OCI-LY7 (cell line): ENCODE measurements around the gene CNTNAP4. TPM values are rescaled to one million over a fixed set of nuclear protein-coding genes. Genes with fewer than 3 reads are reported as not detected.

Source experiments
- BruUV-seq: library from RNA; stranded (reverse); fragments of 400-500 nt; replicated peaks from 2 replicates; lab custom pipeline; 2021; lab: Mats Ljungman, UMichigan
- CTCF ChIA-PET: fragments of 300-600 bp; sonication (Branson Sonifier 250); formaldehyde crosslinking; loops from one replicate; lab custom pipeline; 2022; ENCODE audit warnings: antibody characterized with exemption; ENCODE audit not compliant: unreplicated experiment; lab: Charles Lee
- POLR2A ChIA-PET: fragments of 300-600 bp; sonication (Branson Sonifier 250); formaldehyde crosslinking; loops from one replicate; lab custom pipeline; 2022; ENCODE audit warnings: antibody characterized with exemption; lab: Charles Lee
- DNase-seq: peaks from one replicate; pipeline ENCODE4 v3.0.0-alpha.2; 2015; ENCODE audit warnings: low spot score
- H2AFZ ChIP-seq: fragments of 200-600 bp; sonication (generic), shearing (Covaris generic); 2 replicates; pipeline ENCODE4 v1.6.1; 2014; ENCODE audit warnings: mild to moderate bottlenecking, antibody characterized with exemption, low read length, moderate library complexity
- H3K27ac ChIP-seq: fragments of 200-600 bp; sonication (generic); 2 replicates; pipeline ENCODE4 v1.5.1; 2014; ENCODE audit warnings: mixed run types, low read depth, mild to moderate bottlenecking, moderate library complexity, low read length, inconsistent platforms; ENCODE audit not compliant: poor library complexity, severe bottlenecking
- H3K36me3 ChIP-seq: fragments of 200-600 bp; sonication (generic); 2 replicates; pipeline ENCODE4 v1.6.1; 2014; ENCODE audit warnings: mild to moderate bottlenecking, antibody characterized with exemption, low read length, moderate library complexity, mixed read lengths; ENCODE audit not compliant: insufficient read depth
- H3K4me1 ChIP-seq: fragments of 200-600 bp; sonication (generic); 2 replicates; pipeline ENCODE4 v1.5.1; 2014; ENCODE audit warnings: mild to moderate bottlenecking, low read length; ENCODE audit not compliant: insufficient read depth, poor library complexity, severe bottlenecking
- H3K4me2 ChIP-seq: fragments of 200-600 bp; sonication (generic); 2 replicates; pipeline ENCODE4 v1.6.1; 2014; ENCODE audit warnings: mild to moderate bottlenecking, low read length
- H3K4me3 ChIP-seq: fragments of 200-600 bp; sonication (generic); 2 replicates; pipeline ENCODE4 v1.5.1; 2014; ENCODE audit warnings: mild to moderate bottlenecking, low read depth, low read length; ENCODE audit not compliant: poor library complexity, severe bottlenecking
- H3K79me2 ChIP-seq: fragments of 200-600 bp; sonication (generic); 2 replicates; pipeline ENCODE4 v1.6.1; 2016; ENCODE audit warnings: low read depth, mild to moderate bottlenecking, low read length, moderate library complexity, mixed read lengths; ENCODE audit not compliant: insufficient read depth
- H3K9me2 ChIP-seq: fragments of 200-600 bp; sonication (generic); 2 replicates; pipeline ENCODE4 v1.6.1; 2016; ENCODE audit warnings: mild to moderate bottlenecking, low read length, mixed read lengths; ENCODE audit not compliant: insufficient read depth
- H3K9me3 ChIP-seq: fragments of 200-600 bp; sonication (generic); 2 replicates; pipeline ENCODE4 v1.6.1; 2014; ENCODE audit warnings: mild to moderate bottlenecking, mixed run types, low read length, mixed read lengths
- H4K20me1 ChIP-seq: fragments of 200-600 bp; sonication (generic); 2 replicates; pipeline ENCODE4 v1.6.1; 2014; ENCODE audit warnings: mild to moderate bottlenecking, antibody characterized with exemption, low read length, moderate library complexity, mixed read lengths; ENCODE audit not compliant: insufficient read depth
- CTCF ChIP-seq: fragments of 200-600 bp; sonication (generic); conservative IDR thresholded peaks from 2 replicates; pipeline ENCODE4 v1.5.1; 2014; ENCODE audit warnings: mild to moderate bottlenecking, antibody characterized with exemption, low read length, moderate library complexity, mixed read lengths
- EZH2phosphoT487 ChIP-seq: fragments of 200-600 bp; sonication (generic); IDR thresholded peaks from 2 replicates; pipeline ENCODE4 v1.6.1; 2018; ENCODE audit warnings: low read depth, borderline replicate concordance, mild to moderate bottlenecking, mixed run types, antibody characterized with exemption, low read length, moderate library complexity, mixed read lengths
- intact Hi-C: fragments of 100-400 bp; cut with micrococcal nuclease; formaldehyde crosslinking; loops from one replicate; pipeline ENCODE4 v1.10.0; 2022; ENCODE audit not compliant: unreplicated experiment
- total RNA-seq, 2 experiments: library from RNA; depleted of rRNA in 1 of 2; stranded (reverse); fragments of >200 nt in 1 of 2; shearing (Covaris generic) in 1 of 2; gene quantifications; 2 replicates each; pipeline ENCODE4 v1.2.3, GENCODE V29; 2014 to 2022

The CNTNAP4 gene
- total RNA-seq, 2 experiments from 2014 or later, result not detected

GRCh38 chr16:76541070-76541469, 263.9 kb downstream of the CNTNAP4 start:
- H3K4me3 ChIP-seq, result no peak overlapping the region
- H3K27ac ChIP-seq, result no peak overlapping the region
- ChIA-PET POLR2A (no interaction called here), CTCF (no interaction called here)
- H3K9me3 ChIP-seq, result no peaks in the 10 kb centered on the region
- no peak overlapping the region for H3K4me2 ChIP-seq
- H3K4me1 ChIP-seq, result no peaks in the 10 kb centered on the region
- no peak overlapping the region for H2AFZ ChIP-seq
- H3K9me2 ChIP-seq, result no peaks in the 10 kb centered on the region
- BruUV-seq, result no TSS peak
- DNase-seq, result no peak
- H4K20me1 ChIP-seq, result no peaks in the 10 kb centered on the region
- no peak for TF ChIP-seq EZH2phosphoT487
- no peak for TF ChIP-seq CTCF
- intact Hi-C loops, result no loop called here
- no peaks in the 10 kb centered on the region for H3K36me3 ChIP-seq
- H3K79me2 ChIP-seq, result no peaks in the 10 kb centered on the region

DNA sequence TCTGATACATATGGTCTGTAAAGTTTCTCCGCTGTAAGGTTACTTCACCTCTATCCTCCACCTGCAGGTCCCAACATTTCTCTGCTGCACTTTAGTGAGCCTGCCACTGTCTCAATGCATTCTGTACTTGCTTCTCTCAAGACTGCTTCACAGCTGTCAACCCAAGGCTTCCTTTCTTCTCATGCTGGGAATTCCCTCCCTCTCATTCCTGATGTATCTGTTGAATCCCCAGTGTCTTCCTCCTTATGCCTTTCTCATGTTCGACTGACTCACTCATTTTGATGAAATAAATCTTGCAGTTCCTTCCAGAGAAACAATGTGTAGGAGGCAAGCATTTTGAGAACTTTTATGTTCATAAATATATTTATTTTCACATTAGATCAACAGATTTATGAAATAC, 288.3 kb downstream of the CNTNAP4 start:
- H3K4me2 ChIP-seq, result no peak overlapping the region
- H3K9me3 ChIP-seq, result no peaks in the 10 kb centered on the region
- intact Hi-C loops, result no loop called here
- no peak overlapping the region for H2AFZ ChIP-seq
- no TSS peak for BruUV-seq
- no peaks in the 10 kb centered on the region for H3K36me3 ChIP-seq
- H3K79me2 ChIP-seq, result no peaks in the 10 kb centered on the region
- CTCF ChIA-PET, result no interaction called here
- H3K4me1 ChIP-seq, result no peaks in the 10 kb centered on the region
- H3K4me3 ChIP-seq, result no peak overlapping the region
- POLR2A ChIA-PET, result no interaction called here
- TF ChIP-seq EZH2phosphoT487 (no peak), CTCF (no peak)
- no peak overlapping the region for H3K27ac ChIP-seq
- no peaks in the 10 kb centered on the region for H3K9me2 ChIP-seq
- no peaks in the 10 kb centered on the region for H4K20me1 ChIP-seq
- DNase-seq, result no peak

- BruUV-seq, result no TSS peak
Observed at GRCh38 chr16:76571755-76572154, 294.6 kb downstream of the CNTNAP4 start.

More at GRCh38 chr16:76571755-76572154, 294.6 kb downstream of the CNTNAP4 start:
- TF ChIP-seq CTCF (no peak), EZH2phosphoT487 (no peak)
- H4K20me1 ChIP-seq, result no peaks in the 10 kb centered on the region
- no peaks in the 10 kb centered on the region for H3K9me2 ChIP-seq
- H3K4me1 ChIP-seq, result no peaks in the 10 kb centered on the region
- DNase-seq, result no peak
- H3K79me2 ChIP-seq, result no peaks in the 10 kb centered on the region
- no peaks in the 10 kb centered on the region for H3K9me3 ChIP-seq
- no peak overlapping the region for H2AFZ ChIP-seq
- no peak overlapping the region for H3K4me2 ChIP-seq
- intact Hi-C loops, result no loop called here
- H3K27ac ChIP-seq, result no peak overlapping the region
- no peaks in the 10 kb centered on the region for H3K36me3 ChIP-seq
- H3K4me3 ChIP-seq, result no peak overlapping the region
- CTCF ChIA-PET, result no interaction called here
- POLR2A ChIA-PET, result no interaction called here
